ENCODE measurements around the gene CYP4F22. TPM values are rescaled to one million over a fixed set of nuclear protein-coding genes. Genes with fewer than 3 reads are reported as not detected.
"Not testable (repeated sequence)": the region's sequence is repeated elsewhere in the genome, so short reads cannot be mapped to it uniquely, and the experiment has no call there.

CYP4F22 gene
- total RNA-seq, 1 donor from 2014 or later: not detected

- no peak for DNase-seq
Measured at GRCh38 chr19:15576526-15577156, 68.3 kb downstream of the CYP4F22 start.

- DNase-seq: no peak
Measured at GRCh38 chr19:15577184-15577771, 69.0 kb downstream of the CYP4F22 start.

- DNase-seq: no peak
Measured at GRCh38 chr19:15583346-15583745, 75.0 kb downstream of the CYP4F22 start.

GRCh38 chr19:15584095-15584494, 75.8 kb downstream of the CYP4F22 start:
- DNase-seq: no peak

GRCh38 chr19:15584541-15585115, 76.3 kb downstream of the CYP4F22 start:
- peak; percentile 85 for DNase-seq

- DNase-seq: no peak
Measured at GRCh38 chr19:15587663-15588062, 79.3 kb downstream of the CYP4F22 start.

- no peak for DNase-seq
Measured at GRCh38 chr19:15588265-15588664, 79.9 kb downstream of the CYP4F22 start.

- DNase-seq: no peak
Measured at GRCh38 chr19:15589760-15590451, 81.6 kb downstream of the CYP4F22 start.

- DNase-seq: no peak
Measured at GRCh38 chr19:15591796-15592195, 83.5 kb downstream of the CYP4F22 start.

GRCh38 chr19:15592506-15592905, 84.2 kb downstream of the CYP4F22 start:
- not testable (repeated sequence) for DNase-seq

- not testable (repeated sequence) for DNase-seq
Measured at GRCh38 chr19:15593766-15594165, 85.4 kb downstream of the CYP4F22 start.

GRCh38 chr19:15595069-15595468, 86.7 kb downstream of the CYP4F22 start:
- no peak for DNase-seq

Other genes with a start within 250 kb of the CYP4F22 start
- gene BRD4, start 176.0 kb upstream of the CYP4F22 start, total RNA-seq: 34.6 TPM
- 27.1 TPM for gene AKAP8, start 128.7 kb upstream of the CYP4F22 start, total RNA-seq
- gene AKAP8L, start 89.5 kb upstream of the CYP4F22 start, total RNA-seq: 65.4 TPM
- 13.4 TPM for gene WIZ, start 58.6 kb upstream of the CYP4F22 start, total RNA-seq
- 0.51 TPM for gene RASAL3, start 44.0 kb upstream of the CYP4F22 start, total RNA-seq
- not detected for gene PGLYRP2, start 29.0 kb upstream of the CYP4F22 start, total RNA-seq
- not detected for gene CYP4F8, start 106.7 kb downstream of the CYP4F22 start, total RNA-seq
- 1.4 TPM for gene CYP4F3, start 132.4 kb downstream of the CYP4F22 start, total RNA-seq
- 25.2 TPM for gene CYP4F12, start 164.6 kb downstream of the CYP4F22 start, total RNA-seq
- gene OR10H2, start 219.5 kb downstream of the CYP4F22 start, total RNA-seq: not detected
- not detected for gene OR10H3, start 229.5 kb downstream of the CYP4F22 start, total RNA-seq